ENCODE results near the gene MYO1H. TPM values are rescaled to one million over a fixed set of nuclear protein-coding genes. Genes with fewer than 3 reads are reported as not detected.

MYO1H gene
- total and polyA plus RNA-seq, 5 donors from 2014 or later, result 0.14 TPM; not detected in 4

DNA sequence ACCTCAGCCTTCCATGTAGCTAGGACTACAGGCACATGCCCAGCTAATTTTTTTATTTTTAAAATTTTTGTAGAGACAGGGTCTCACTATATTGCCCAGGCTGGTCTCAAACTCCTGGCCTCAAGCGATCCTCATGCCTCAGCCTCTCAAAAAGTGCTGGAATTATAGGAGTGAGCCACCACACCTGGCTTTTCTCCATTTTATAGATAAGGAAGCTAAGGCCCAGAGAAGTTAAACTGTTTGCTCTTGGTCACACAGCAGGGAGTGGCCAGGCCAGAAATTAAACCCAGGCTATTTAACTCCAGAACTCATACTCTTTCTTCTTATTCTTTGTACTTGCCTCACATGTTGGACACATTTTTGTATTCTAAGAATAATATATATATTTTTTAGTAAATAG, 146.2 kb downstream of the MYO1H start:
- DNase-seq, result no peak
- H3K4me1 Mint-ChIP-seq, result peaks cover 0 to 5% (median 0%) of the 10 kb centered on the region in 4 donors
- H3K27ac Mint-ChIP-seq, result no peak overlapping the region
- H3K27me3 ChIP-seq (ENCODE audit: control insufficient read depth, insufficient read depth, low read length), result no peaks in the 10 kb centered on the region
- no peak overlapping the region for H3K27ac ChIP-seq (ENCODE audit: insufficient read depth, low read length, poor library complexity, severe bottlenecking)
- ATAC-seq (ENCODE audit: low read depth in 2 of 2), result no peak
- H3K36me3 Mint-ChIP-seq, result peaks cover 64% of the 10 kb centered on the region
- H3K27me3 Mint-ChIP-seq, result no peaks in the 10 kb centered on the region
- no peak overlapping the region for H3K4me3 ChIP-seq (ENCODE audit: low read depth, low read length)
- H3K9me3 Mint-ChIP-seq, result peaks cover 0 to 1% (median 0%) of the 10 kb centered on the region in 7 donors
- no peaks in the 10 kb centered on the region for H3K9me3 ChIP-seq (ENCODE audit: control insufficient read depth in 2 of 2, low read length in 2 of 2)
- H3K4me3 Mint-ChIP-seq, result no peak overlapping the region
- H3K4me1 ChIP-seq (ENCODE audit: control insufficient read depth, insufficient read depth, low read length, poor library complexity, severe bottlenecking), result no peaks in the 10 kb centered on the region
- peaks cover 79% of the 10 kb centered on the region for H3K36me3 ChIP-seq (ENCODE audit: control insufficient read depth, insufficient read depth, low read length)

- Histone ChIP-seq H3K4me1 (ENCODE audit: control insufficient read depth, insufficient read depth, low read length, poor library complexity, severe bottlenecking) (no peaks in the 10 kb centered on the region), H3K36me3 (ENCODE audit: control insufficient read depth, insufficient read depth, low read length) (peaks cover 78% of the 10 kb centered on the region), H3K27ac (ENCODE audit: insufficient read depth, low read length, poor library complexity, severe bottlenecking) (no peak overlapping the region), H3K4me3 (ENCODE audit: low read depth, low read length) (no peak overlapping the region), H3K9me3 (ENCODE audit: control insufficient read depth in 2 of 2, low read length in 2 of 2) (no peaks in the 10 kb centered on the region), H3K27me3 (ENCODE audit: control insufficient read depth, insufficient read depth, low read length) (no peaks in the 10 kb centered on the region)
- Mint-ChIP-seq H3K27ac (no peak overlapping the region), H3K4me3 (no peak overlapping the region), H3K36me3 (peaks cover 59% of the 10 kb centered on the region), H3K27me3 (no peaks in the 10 kb centered on the region), H3K9me3 (peaks cover 0 to 1% (median 0%) of the 10 kb centered on the region in 7 donors), H3K4me1 (peaks cover 0 to 5% (median 0%) of the 10 kb centered on the region in 4 donors)
- ATAC-seq (ENCODE audit: low read depth in 2 of 2) (no peak), DNase-seq (no peak)
Measured at GRCh38 chr12:109494348-109494881, 146.7 kb downstream of the MYO1H start.

- ATAC-seq (ENCODE audit: low read depth in 2 of 2), result no peak
- Mint-ChIP-seq H3K27ac (peak overlapping the region in 1 of 3 donors; percentile 29), H3K4me3 (no peak overlapping the region)
Measured at GRCh38 chr12:109495012-109495411, 147.3 kb downstream of the MYO1H start.

GRCh38 chr12:109496306-109496705, 148.6 kb downstream of the MYO1H start:
- no peak for ATAC-seq (ENCODE audit: low read depth in 2 of 2)
- H3K36me3 Mint-ChIP-seq, result peaks cover 63% of the 10 kb centered on the region

More at GRCh38 chr12:109495012-109495411, 147.3 kb downstream of the MYO1H start:
- Mint-ChIP-seq H3K36me3 (peaks cover 58% of the 10 kb centered on the region), H3K27me3 (no peaks in the 10 kb centered on the region), H3K9me3 (peaks cover 0 to 1% (median 0%) of the 10 kb centered on the region in 7 donors), H3K4me1 (peaks cover 0 to 5% (median 0%) of the 10 kb centered on the region in 4 donors)
- H3K9me3 ChIP-seq (ENCODE audit: control insufficient read depth in 2 of 2, low read length in 2 of 2), result no peaks in the 10 kb centered on the region
- no peak overlapping the region for H3K4me3 ChIP-seq (ENCODE audit: low read depth, low read length)
- no peaks in the 10 kb centered on the region for H3K27me3 ChIP-seq (ENCODE audit: control insufficient read depth, insufficient read depth, low read length)
- DNase-seq, result peak in 1 of 3 donors; percentile 9
- H3K4me1 ChIP-seq (ENCODE audit: control insufficient read depth, insufficient read depth, low read length, poor library complexity, severe bottlenecking), result no peaks in the 10 kb centered on the region
- peaks cover 75% of the 10 kb centered on the region for H3K36me3 ChIP-seq (ENCODE audit: control insufficient read depth, insufficient read depth, low read length)
- no peak overlapping the region for H3K27ac ChIP-seq (ENCODE audit: insufficient read depth, low read length, poor library complexity, severe bottlenecking)

GRCh38 chr12:109497675-109498074, 150.0 kb downstream of the MYO1H start:
- peaks cover 69% of the 10 kb centered on the region for H3K36me3 Mint-ChIP-seq
- H3K4me1 Mint-ChIP-seq, result peaks cover 0 to 5% (median 0%) of the 10 kb centered on the region in 4 donors
- no peak overlapping the region for H3K4me3 Mint-ChIP-seq

More at GRCh38 chr12:109496306-109496705, 148.6 kb downstream of the MYO1H start:
- H3K4me1 ChIP-seq (ENCODE audit: control insufficient read depth, insufficient read depth, low read length, poor library complexity, severe bottlenecking), result no peaks in the 10 kb centered on the region
- no peak overlapping the region for H3K4me3 ChIP-seq (ENCODE audit: low read depth, low read length)
- peaks cover 0 to 1% (median 0%) of the 10 kb centered on the region in 7 donors for H3K9me3 Mint-ChIP-seq
- no peaks in the 10 kb centered on the region for H3K27me3 Mint-ChIP-seq
- H3K27ac Mint-ChIP-seq, result peak overlapping the region in 1 of 3 donors; percentile 8
- peaks cover 75% of the 10 kb centered on the region for H3K36me3 ChIP-seq (ENCODE audit: control insufficient read depth, insufficient read depth, low read length)
- no peak overlapping the region for H3K4me3 Mint-ChIP-seq
- no peak overlapping the region for H3K27ac ChIP-seq (ENCODE audit: insufficient read depth, low read length, poor library complexity, severe bottlenecking)
- peaks cover 0 to 5% (median 0%) of the 10 kb centered on the region in 4 donors for H3K4me1 Mint-ChIP-seq
- H3K9me3 ChIP-seq (ENCODE audit: control insufficient read depth in 2 of 2, low read length in 2 of 2), result no peaks in the 10 kb centered on the region
- no peak for DNase-seq
- H3K27me3 ChIP-seq (ENCODE audit: control insufficient read depth, insufficient read depth, low read length), result no peaks in the 10 kb centered on the region

More at GRCh38 chr12:109497675-109498074, 150.0 kb downstream of the MYO1H start:
- Mint-ChIP-seq H3K27me3 (no peaks in the 10 kb centered on the region), H3K9me3 (peaks cover 0 to 1% (median 0%) of the 10 kb centered on the region in 7 donors), H3K27ac (no peak overlapping the region)
- H3K9me3 ChIP-seq (ENCODE audit: control insufficient read depth in 2 of 2, low read length in 2 of 2), result no peaks in the 10 kb centered on the region
- DNase-seq (no peak), ATAC-seq (ENCODE audit: low read depth in 2 of 2) (no peak)
- no peak overlapping the region for H3K27ac ChIP-seq (ENCODE audit: insufficient read depth, low read length, poor library complexity, severe bottlenecking)
- H3K27me3 ChIP-seq (ENCODE audit: control insufficient read depth, insufficient read depth, low read length), result no peaks in the 10 kb centered on the region
- peaks cover 75% of the 10 kb centered on the region for H3K36me3 ChIP-seq (ENCODE audit: control insufficient read depth, insufficient read depth, low read length)
- no peak overlapping the region for H3K4me3 ChIP-seq (ENCODE audit: low read depth, low read length)
- no peaks in the 10 kb centered on the region for H3K4me1 ChIP-seq (ENCODE audit: control insufficient read depth, insufficient read depth, low read length, poor library complexity, severe bottlenecking)

Other genes starting within 250 kb of the MYO1H start
- gene ACACB, start 231.3 kb upstream of the MYO1H start, total RNA-seq, result 23.5 TPM
- 1 to 10 TPM in 2 of 4 donors, under 1 TPM in 2; 0.47 to 3.2 (median 1.1) TPM for gene ACACB, start 231.3 kb upstream of the MYO1H start, polyA plus RNA-seq
- gene FOXN4, start 38.6 kb upstream of the MYO1H start, total RNA-seq, result not detected
- gene FOXN4, start 38.6 kb upstream of the MYO1H start, polyA plus RNA-seq, result under 1 TPM in 1 of 4 donors, not detected in 3; 0.11 TPM
- 38.7 TPM for gene KCTD10, start 129.4 kb downstream of the MYO1H start, total RNA-seq
- 10 to 100 TPM; 26.4 to 32.3 (median 28.7) TPM for gene KCTD10, start 129.4 kb downstream of the MYO1H start, polyA plus RNA-seq
- 38.2 TPM for gene UBE3B, start 129.7 kb downstream of the MYO1H start, total RNA-seq
- 10 to 100 TPM; 16.8 to 24.4 (median 20.9) TPM for gene UBE3B, start 129.7 kb downstream of the MYO1H start, polyA plus RNA-seq
- 6.8 TPM for gene MMAB, start 225.6 kb downstream of the MYO1H start, total RNA-seq
- 10 to 100 TPM; 14.4 to 22.4 (median 22.1) TPM for gene MMAB, start 225.6 kb downstream of the MYO1H start, polyA plus RNA-seq
- gene MVK, start 225.9 kb downstream of the MYO1H start, total RNA-seq, result 16.2 TPM
- 1 to 10 TPM; 2.2 to 4.3 (median 3.6) TPM for gene MVK, start 225.9 kb downstream of the MYO1H start, polyA plus RNA-seq

All from CD4-positive, CD25-positive, alpha-beta regulatory T cell (primary cell).